ENCODE results near the gene DPF1.

- TF ChIP-seq ZBTB33 (IDR thresholded peaks at IDR 0.05) = no peak
- no peak for TF ChIP-seq MAX (IDR thresholded peaks at IDR 0.05)
- TF ChIP-seq REST (IDR thresholded peaks at IDR 0.05) = no peak
- TF ChIP-seq, protein P1, sequence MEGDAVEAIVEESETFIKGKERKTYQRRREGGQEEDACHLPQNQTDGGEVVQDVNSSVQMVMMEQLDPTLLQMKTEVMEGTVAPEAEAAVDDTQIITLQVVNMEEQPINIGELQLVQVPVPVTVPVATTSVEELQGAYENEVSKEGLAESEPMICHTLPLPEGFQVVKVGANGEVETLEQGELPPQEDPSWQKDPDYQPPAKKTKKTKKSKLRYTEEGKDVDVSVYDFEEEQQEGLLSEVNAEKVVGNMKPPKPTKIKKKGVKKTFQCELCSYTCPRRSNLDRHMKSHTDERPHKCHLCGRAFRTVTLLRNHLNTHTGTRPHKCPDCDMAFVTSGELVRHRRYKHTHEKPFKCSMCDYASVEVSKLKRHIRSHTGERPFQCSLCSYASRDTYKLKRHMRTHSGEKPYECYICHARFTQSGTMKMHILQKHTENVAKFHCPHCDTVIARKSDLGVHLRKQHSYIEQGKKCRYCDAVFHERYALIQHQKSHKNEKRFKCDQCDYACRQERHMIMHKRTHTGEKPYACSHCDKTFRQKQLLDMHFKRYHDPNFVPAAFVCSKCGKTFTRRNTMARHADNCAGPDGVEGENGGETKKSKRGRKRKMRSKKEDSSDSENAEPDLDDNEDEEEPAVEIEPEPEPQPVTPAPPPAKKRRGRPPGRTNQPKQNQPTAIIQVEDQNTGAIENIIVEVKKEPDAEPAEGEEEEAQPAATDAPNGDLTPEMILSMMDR (IDR thresholded peaks at IDR 0.05; ENCODE audit: low read depth, low read length, missing input control) = no peak
- TF ChIP-seq TAF1 (conservative IDR thresholded peaks at IDR 0.05) = no peak
- no peak for TF ChIP-seq EGR1 (IDR thresholded peaks at IDR 0.05; ENCODE audit: low read depth in 2 of 2)
- no peak for TF ChIP-seq RAD21 (IDR thresholded peaks at IDR 0.05)
- TF ChIP-seq JUND (IDR thresholded peaks at IDR 0.05) = no peak
- TF ChIP-seq FOXA1 (IDR thresholded peaks at IDR 0.05) = no peak
- TF ChIP-seq YY1 (IDR thresholded peaks at IDR 0.05) = no peak
- TF ChIP-seq SP1 (IDR thresholded peaks at IDR 0.05) = no peak
These were observed 901 bp downstream of the DPF1 start for GRCh38 chr19:38223119-38223523.

Measured in liver (tissue), 3 donors.